DOHH2 (cell line): ENCODE measurements around the gene ST3GAL4.

Experiments
- EZH2phosphoT487 ChIP-seq: fragments of 200-600 bp; sonication (generic); IDR thresholded peaks from 2 replicates; pipeline ENCODE4 v1.6.1; 2017; ENCODE audit warnings: borderline replicate concordance, mild to moderate bottlenecking, antibody characterized with exemption, low read length, moderate library complexity, mixed read lengths
- TF ChIP-seq, protein P1 (sequence below): fragments of 200-600 bp; sonication (generic); IDR thresholded peaks from one replicate; pipeline ENCODE4 v1.5.1; 2014; ENCODE audit warnings: antibody characterized with exemption, mild to moderate bottlenecking, low read depth, low read length; ENCODE audit not compliant: poor library complexity, severe bottlenecking

DNA sequence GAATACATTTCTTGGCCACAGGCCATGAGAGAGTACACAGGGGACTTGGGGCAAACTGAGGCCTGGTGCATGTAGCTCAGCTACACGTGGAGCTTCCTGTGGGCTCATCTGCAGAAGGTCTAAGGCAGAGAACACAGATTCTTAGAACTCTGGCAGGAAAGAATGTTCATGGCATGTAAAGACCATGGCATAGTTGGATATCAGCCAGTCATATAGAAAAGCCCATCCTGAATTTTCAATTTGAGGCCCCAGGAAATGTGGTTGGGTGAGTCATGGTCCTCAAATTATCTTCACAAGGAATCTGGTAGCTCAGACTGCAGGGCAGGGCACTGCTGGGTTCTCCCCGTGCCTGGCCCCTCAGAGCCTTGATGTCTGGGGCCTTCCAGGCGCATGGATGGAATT, 13.7 kb upstream of the ST3GAL4 start:
- TF ChIP-seq, protein P1, sequence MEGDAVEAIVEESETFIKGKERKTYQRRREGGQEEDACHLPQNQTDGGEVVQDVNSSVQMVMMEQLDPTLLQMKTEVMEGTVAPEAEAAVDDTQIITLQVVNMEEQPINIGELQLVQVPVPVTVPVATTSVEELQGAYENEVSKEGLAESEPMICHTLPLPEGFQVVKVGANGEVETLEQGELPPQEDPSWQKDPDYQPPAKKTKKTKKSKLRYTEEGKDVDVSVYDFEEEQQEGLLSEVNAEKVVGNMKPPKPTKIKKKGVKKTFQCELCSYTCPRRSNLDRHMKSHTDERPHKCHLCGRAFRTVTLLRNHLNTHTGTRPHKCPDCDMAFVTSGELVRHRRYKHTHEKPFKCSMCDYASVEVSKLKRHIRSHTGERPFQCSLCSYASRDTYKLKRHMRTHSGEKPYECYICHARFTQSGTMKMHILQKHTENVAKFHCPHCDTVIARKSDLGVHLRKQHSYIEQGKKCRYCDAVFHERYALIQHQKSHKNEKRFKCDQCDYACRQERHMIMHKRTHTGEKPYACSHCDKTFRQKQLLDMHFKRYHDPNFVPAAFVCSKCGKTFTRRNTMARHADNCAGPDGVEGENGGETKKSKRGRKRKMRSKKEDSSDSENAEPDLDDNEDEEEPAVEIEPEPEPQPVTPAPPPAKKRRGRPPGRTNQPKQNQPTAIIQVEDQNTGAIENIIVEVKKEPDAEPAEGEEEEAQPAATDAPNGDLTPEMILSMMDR, result no peak
- TF ChIP-seq EZH2phosphoT487, result no peak
